A673 (cell line): ENCODE measurements around the gene HPSE.

Experiments
- EZH2 ChIP-seq: fragments of 200-600 bp; sonication (generic); IDR thresholded peaks from 2 replicates; pipeline ENCODE4 v1.6.1; 2017; ENCODE audit warnings: borderline replicate concordance, low read depth, mild to moderate bottlenecking, mixed read lengths, antibody characterized with exemption, low read length; ENCODE audit not compliant: poor library complexity, severe bottlenecking
- TF ChIP-seq, protein P1 (sequence below): fragments of 300-800, 200-600 bp; sonication (generic); conservative IDR thresholded peaks from 2 replicates; pipeline ENCODE4 v1.5.1; 2017; ENCODE audit warnings: low read depth, mild to moderate bottlenecking, antibody characterized with exemption, low read length, moderate library complexity, mixed read lengths

DNA sequence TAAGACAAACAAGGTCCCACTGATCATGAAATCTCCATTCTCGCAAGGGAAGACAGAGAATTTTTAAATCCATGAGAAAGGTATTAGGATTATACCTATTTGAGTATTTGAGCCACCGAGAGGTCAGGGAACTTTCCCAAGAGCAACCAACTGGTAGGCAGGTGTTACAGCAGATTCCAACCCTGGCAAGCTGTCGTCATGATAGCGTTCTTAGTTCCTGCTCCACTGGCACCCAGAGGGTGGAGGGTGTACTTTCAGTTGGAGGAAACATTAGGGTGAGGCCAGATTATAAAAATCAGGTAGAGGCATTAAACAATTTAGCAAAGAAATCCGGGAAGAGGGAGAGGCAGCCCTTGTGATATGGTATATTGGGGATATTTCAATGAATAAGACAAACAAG lies 73.3 kb downstream of the HPSE start:
- TF ChIP-seq, protein P1, sequence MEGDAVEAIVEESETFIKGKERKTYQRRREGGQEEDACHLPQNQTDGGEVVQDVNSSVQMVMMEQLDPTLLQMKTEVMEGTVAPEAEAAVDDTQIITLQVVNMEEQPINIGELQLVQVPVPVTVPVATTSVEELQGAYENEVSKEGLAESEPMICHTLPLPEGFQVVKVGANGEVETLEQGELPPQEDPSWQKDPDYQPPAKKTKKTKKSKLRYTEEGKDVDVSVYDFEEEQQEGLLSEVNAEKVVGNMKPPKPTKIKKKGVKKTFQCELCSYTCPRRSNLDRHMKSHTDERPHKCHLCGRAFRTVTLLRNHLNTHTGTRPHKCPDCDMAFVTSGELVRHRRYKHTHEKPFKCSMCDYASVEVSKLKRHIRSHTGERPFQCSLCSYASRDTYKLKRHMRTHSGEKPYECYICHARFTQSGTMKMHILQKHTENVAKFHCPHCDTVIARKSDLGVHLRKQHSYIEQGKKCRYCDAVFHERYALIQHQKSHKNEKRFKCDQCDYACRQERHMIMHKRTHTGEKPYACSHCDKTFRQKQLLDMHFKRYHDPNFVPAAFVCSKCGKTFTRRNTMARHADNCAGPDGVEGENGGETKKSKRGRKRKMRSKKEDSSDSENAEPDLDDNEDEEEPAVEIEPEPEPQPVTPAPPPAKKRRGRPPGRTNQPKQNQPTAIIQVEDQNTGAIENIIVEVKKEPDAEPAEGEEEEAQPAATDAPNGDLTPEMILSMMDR = no peak
- TF ChIP-seq EZH2 = no peak
